GM21619 (cell line): ENCODE measurements around the gene TOM1L2.

Experiments used
- ATAC-seq: cut with Tn5 transposase; IDR thresholded peaks from one replicate; pipeline ENCODE4 v1.9.1; 2021; ENCODE audit not compliant: unreplicated experiment

Gene TOM1L2

GRCh38 chr17:17851103-17852002, 120.8 kb downstream of the TOM1L2 start:
- no peak for ATAC-seq

GRCh38 chr17:17849845-17850373, 122.3 kb downstream of the TOM1L2 start:
- ATAC-seq = no peak

GRCh38 chr17:17849147-17849820, 122.9 kb downstream of the TOM1L2 start:
- no peak for ATAC-seq

- no peak for ATAC-seq
Measured at GRCh38 chr17:17848311-17849082, 123.7 kb downstream of the TOM1L2 start.

GRCh38 chr17:17847726-17848125, 124.5 kb downstream of the TOM1L2 start:
- no peak for ATAC-seq

GRCh38 chr17:17847118-17847689, 125.0 kb downstream of the TOM1L2 start:
- no peak for ATAC-seq

- ATAC-seq = no peak
Measured at GRCh38 chr17:17846645-17847044, 125.6 kb downstream of the TOM1L2 start.

- no peak for ATAC-seq
Measured at GRCh38 chr17:17846003-17846402, 126.2 kb downstream of the TOM1L2 start.

- no peak for ATAC-seq
Measured at GRCh38 chr17:17845046-17845775, 127.0 kb downstream of the TOM1L2 start.

- no peak for ATAC-seq
Measured at GRCh38 chr17:17844500-17844899, 127.7 kb downstream of the TOM1L2 start.

GRCh38 chr17:17844079-17844478, 128.1 kb downstream of the TOM1L2 start:
- no peak for ATAC-seq

GRCh38 chr17:17843096-17843495, 129.1 kb downstream of the TOM1L2 start:
- no peak for ATAC-seq

- ATAC-seq = no peak
Measured at GRCh38 chr17:17842111-17842876, 129.9 kb downstream of the TOM1L2 start.

GRCh38 chr17:17841601-17842025, 130.6 kb downstream of the TOM1L2 start:
- ATAC-seq = no peak

- ATAC-seq = no peak
Measured at GRCh38 chr17:17840751-17841591, 131.2 kb downstream of the TOM1L2 start.

GRCh38 chr17:17839791-17840707, 132.2 kb downstream of the TOM1L2 start:
- ATAC-seq = peak; percentile 47
